ENCODE data around the gene TRIM9. TPM values are rescaled to one million over a fixed set of nuclear protein-coding genes. Genes with fewer than 3 reads are reported as not detected.

TRIM9 gene
- total RNA-seq, 1 donor from 2014 or later: 1.3 TPM

- H3K27me3 Mint-ChIP-seq (ENCODE audit: insufficient read depth, low read depth): no peaks in the 10 kb centered on the region
- Histone ChIP-seq H3K36me3 (peaks cover 7% of the 10 kb centered on the region), H3K27me3 (no peaks in the 10 kb centered on the region), H3F3A (ENCODE audit: low read depth) (peaks cover 7% of the 10 kb centered on the region), H4K20me1 (ENCODE audit: low read depth) (no peaks in the 10 kb centered on the region), H3K4me3 (no peak overlapping the region), H3K9me3 (ENCODE audit: low read depth) (no peaks in the 10 kb centered on the region), H3K4me1 (peaks cover 10% of the 10 kb centered on the region), H3K9ac (no peak overlapping the region), H3K27ac (no peak overlapping the region), H2AFZ (replicated peaks) (no peak overlapping the region), H3K4me2 (no peak overlapping the region), H3K79me2 (ENCODE audit: low read depth) (no peaks in the 10 kb centered on the region)
- H3K36me3 Mint-ChIP-seq: peaks cover 2% of the 10 kb centered on the region
- no peak overlapping the region for H3K27ac Mint-ChIP-seq
- H3K9me3 Mint-ChIP-seq: no peaks in the 10 kb centered on the region
- H3K4me3 Mint-ChIP-seq: no peak overlapping the region
- TF ChIP-seq, protein P1, sequence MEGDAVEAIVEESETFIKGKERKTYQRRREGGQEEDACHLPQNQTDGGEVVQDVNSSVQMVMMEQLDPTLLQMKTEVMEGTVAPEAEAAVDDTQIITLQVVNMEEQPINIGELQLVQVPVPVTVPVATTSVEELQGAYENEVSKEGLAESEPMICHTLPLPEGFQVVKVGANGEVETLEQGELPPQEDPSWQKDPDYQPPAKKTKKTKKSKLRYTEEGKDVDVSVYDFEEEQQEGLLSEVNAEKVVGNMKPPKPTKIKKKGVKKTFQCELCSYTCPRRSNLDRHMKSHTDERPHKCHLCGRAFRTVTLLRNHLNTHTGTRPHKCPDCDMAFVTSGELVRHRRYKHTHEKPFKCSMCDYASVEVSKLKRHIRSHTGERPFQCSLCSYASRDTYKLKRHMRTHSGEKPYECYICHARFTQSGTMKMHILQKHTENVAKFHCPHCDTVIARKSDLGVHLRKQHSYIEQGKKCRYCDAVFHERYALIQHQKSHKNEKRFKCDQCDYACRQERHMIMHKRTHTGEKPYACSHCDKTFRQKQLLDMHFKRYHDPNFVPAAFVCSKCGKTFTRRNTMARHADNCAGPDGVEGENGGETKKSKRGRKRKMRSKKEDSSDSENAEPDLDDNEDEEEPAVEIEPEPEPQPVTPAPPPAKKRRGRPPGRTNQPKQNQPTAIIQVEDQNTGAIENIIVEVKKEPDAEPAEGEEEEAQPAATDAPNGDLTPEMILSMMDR (IDR thresholded peaks at IDR 0.05): no peak
- no peak for TF ChIP-seq EZH2 (IDR thresholded peaks at IDR 0.05)
- no peak for TF ChIP-seq EZH2phosphoT487 (IDR thresholded peaks at IDR 0.05)
- peaks cover 13% of the 10 kb centered on the region for H3K4me1 Mint-ChIP-seq
- no peak for DNase-seq (ENCODE audit: low spot score)
These were observed 162.7 kb downstream of the TRIM9 start for GRCh38 chr14:50932156-50932555.

DNA sequence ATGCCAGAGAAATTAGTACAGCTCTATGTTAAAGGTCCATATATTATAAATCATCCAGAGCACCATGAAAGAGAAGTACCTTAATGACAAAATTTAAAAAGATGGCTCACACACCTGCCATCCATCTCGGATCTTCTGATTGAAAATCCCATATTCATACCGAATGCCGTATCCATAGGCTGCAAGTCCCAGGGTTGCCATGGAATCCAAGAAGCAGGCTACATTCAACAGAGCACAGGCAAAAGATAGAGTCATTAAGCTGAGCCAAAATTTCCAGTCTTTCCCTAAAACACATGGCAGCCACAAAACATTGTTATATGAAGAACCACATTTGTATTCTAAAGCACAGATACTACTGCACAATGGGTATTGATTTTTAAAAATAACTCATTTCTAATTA lies 163.3 kb downstream of the TRIM9 start:
- Mint-ChIP-seq H3K36me3 (peaks cover 2% of the 10 kb centered on the region), H3K27me3 (ENCODE audit: insufficient read depth, low read depth) (no peaks in the 10 kb centered on the region), H3K27ac (no peak overlapping the region), H3K4me1 (peaks cover 13% of the 10 kb centered on the region), H3K4me3 (no peak overlapping the region), H3K9me3 (no peaks in the 10 kb centered on the region)
- no peak for DNase-seq (ENCODE audit: low spot score)
- H3K9ac ChIP-seq: no peak overlapping the region
- no peak overlapping the region for H3K4me2 ChIP-seq
- H3K4me1 ChIP-seq: peaks cover 10% of the 10 kb centered on the region
- H3K79me2 ChIP-seq (ENCODE audit: low read depth): no peaks in the 10 kb centered on the region
- H4K20me1 ChIP-seq (ENCODE audit: low read depth): no peaks in the 10 kb centered on the region
- no peaks in the 10 kb centered on the region for H3K27me3 ChIP-seq
- peaks cover 7% of the 10 kb centered on the region for H3K36me3 ChIP-seq
- H3K27ac ChIP-seq: no peak overlapping the region
- TF ChIP-seq EZH2 (IDR thresholded peaks at IDR 0.05) (no peak), EZH2phosphoT487 (IDR thresholded peaks at IDR 0.05) (no peak)
- TF ChIP-seq, protein P1 (IDR thresholded peaks at IDR 0.05): no peak
- H2AFZ ChIP-seq (replicated peaks): no peak overlapping the region
- peaks cover 7% of the 10 kb centered on the region for H3F3A ChIP-seq (ENCODE audit: low read depth)
- H3K9me3 ChIP-seq (ENCODE audit: low read depth): no peaks in the 10 kb centered on the region
- no peak overlapping the region for H3K4me3 ChIP-seq

DNA sequence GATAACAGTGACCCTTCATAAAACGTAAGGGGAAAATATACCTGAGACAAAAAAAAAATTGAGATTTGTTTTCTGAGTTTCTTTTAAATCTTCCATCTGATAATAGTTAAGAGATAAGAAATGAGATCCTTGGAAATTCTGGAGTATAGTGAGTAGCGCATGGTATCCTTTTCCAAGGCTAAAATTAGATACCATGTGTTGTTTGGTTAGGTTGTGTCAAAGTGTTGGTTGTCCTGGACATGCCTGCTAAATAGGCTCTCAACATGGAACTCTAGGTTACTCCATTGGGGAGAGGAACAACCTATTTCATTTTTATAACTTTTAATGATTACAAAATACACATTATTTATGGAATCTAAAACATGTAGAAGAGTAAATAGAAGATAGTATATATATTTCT lies 165.4 kb downstream of the TRIM9 start:
- Mint-ChIP-seq H3K4me1 (peaks cover 13% of the 10 kb centered on the region), H3K4me3 (no peak overlapping the region), H3K27me3 (ENCODE audit: insufficient read depth, low read depth) (no peaks in the 10 kb centered on the region), H3K27ac (no peak overlapping the region), H3K36me3 (peaks cover 2% of the 10 kb centered on the region), H3K9me3 (no peaks in the 10 kb centered on the region)
- no peak for DNase-seq (ENCODE audit: low spot score)
- Histone ChIP-seq H3F3A (ENCODE audit: low read depth) (peaks cover 7% of the 10 kb centered on the region), H2AFZ (replicated peaks) (no peak overlapping the region), H4K20me1 (ENCODE audit: low read depth) (no peaks in the 10 kb centered on the region), H3K4me2 (no peak overlapping the region), H3K9me3 (ENCODE audit: low read depth) (no peaks in the 10 kb centered on the region), H3K4me3 (no peak overlapping the region), H3K36me3 (peaks cover 7% of the 10 kb centered on the region), H3K79me2 (ENCODE audit: low read depth) (no peaks in the 10 kb centered on the region), H3K4me1 (peaks cover 10% of the 10 kb centered on the region), H3K9ac (no peak overlapping the region), H3K27ac (no peak overlapping the region), H3K27me3 (no peaks in the 10 kb centered on the region)
- TF ChIP-seq EZH2phosphoT487 (IDR thresholded peaks at IDR 0.05) (no peak), EZH2 (IDR thresholded peaks at IDR 0.05) (no peak)
- TF ChIP-seq, protein P1 (IDR thresholded peaks at IDR 0.05): no peak

Data from neural progenitor cell (in vitro differentiated cells).